Stimulated activated naive CD8-positive, alpha-beta T cell treated with anti-CD3 and anti-CD28 coated beads, Interleukin-15, amount 100 ng/mL, for 72 hours (primary cell): ENCODE measurements around the gene ZW10.
A peak's percentile ranks its signal among the peaks of the same experiment; 100 is the strongest.
"Not testable (repeated sequence)": the region's sequence is repeated elsewhere in the genome, so short reads cannot be mapped to it uniquely, and the experiment has no call there.

Source experiments
- ATAC-seq: fragments of 150-1000 bp; cut with Tn5 transposase; 2 replicates; pipeline ENCODE4 v1.10.0; 2021; ENCODE audit warnings: mild to moderate bottlenecking, moderate library complexity
- DNase-seq, 2 donors: peaks; one replicate each; pipeline ENCODE4 v3.0.0; 2021 to 2022
- H3K27ac Mint-ChIP-seq, 2 donors: one replicate each; pipeline ENCODE4 v1.8.0; 2022; ENCODE audit warnings: mild to moderate bottlenecking in 2 of 2, mixed read lengths in 2 of 2, moderate library complexity in 2 of 2
- H3K27me3 Mint-ChIP-seq: one replicate; pipeline ENCODE4 v1.8.0; 2022; ENCODE audit warnings: mixed read lengths
- H3K4me1 Mint-ChIP-seq: one replicate; pipeline ENCODE4 v1.8.0; 2022; ENCODE audit warnings: mild to moderate bottlenecking, mixed read lengths
- H3K4me3 Mint-ChIP-seq, 2 donors: one replicate each; pipeline ENCODE4 v1.8.0; 2022; ENCODE audit warnings: mild to moderate bottlenecking in 2 of 2, mixed read lengths in 2 of 2, moderate library complexity in 1 of 2
- H3K9me3 Mint-ChIP-seq, 2 donors: one replicate each; pipeline ENCODE4 v1.8.0; 2022; ENCODE audit warnings: mixed read lengths in 2 of 2

Gene ZW10

DNA sequence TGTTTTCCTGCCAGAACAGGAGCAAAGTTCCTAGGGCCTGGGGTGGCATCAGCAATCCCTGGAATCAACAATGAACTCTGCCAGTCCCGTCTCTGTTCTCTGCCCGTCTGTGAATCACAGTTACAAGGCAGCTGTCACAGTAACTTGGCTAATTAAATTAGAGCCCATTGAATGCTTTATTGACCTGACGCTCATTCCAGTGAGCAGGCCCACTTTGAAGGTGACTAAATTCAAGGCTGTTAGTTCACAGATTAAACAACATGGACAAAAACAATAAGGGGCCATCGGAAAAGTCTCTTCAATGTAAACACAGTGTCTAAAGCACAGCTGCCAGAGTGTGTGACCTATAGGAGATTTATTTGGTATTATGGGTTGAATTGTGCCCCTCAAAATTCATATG is 49.7 kb downstream of the ZW10 start:
- no peaks in the 10 kb centered on the region for H3K4me1 Mint-ChIP-seq
- no peak for DNase-seq
- no peak overlapping the region for H3K27ac Mint-ChIP-seq
- no peak overlapping the region for H3K4me3 Mint-ChIP-seq
- ATAC-seq, result no peak
- H3K9me3 Mint-ChIP-seq, result peaks cover 5 to 7% of the 10 kb centered on the region in 2 donors
- H3K27me3 Mint-ChIP-seq, result no peaks in the 10 kb centered on the region

DNA sequence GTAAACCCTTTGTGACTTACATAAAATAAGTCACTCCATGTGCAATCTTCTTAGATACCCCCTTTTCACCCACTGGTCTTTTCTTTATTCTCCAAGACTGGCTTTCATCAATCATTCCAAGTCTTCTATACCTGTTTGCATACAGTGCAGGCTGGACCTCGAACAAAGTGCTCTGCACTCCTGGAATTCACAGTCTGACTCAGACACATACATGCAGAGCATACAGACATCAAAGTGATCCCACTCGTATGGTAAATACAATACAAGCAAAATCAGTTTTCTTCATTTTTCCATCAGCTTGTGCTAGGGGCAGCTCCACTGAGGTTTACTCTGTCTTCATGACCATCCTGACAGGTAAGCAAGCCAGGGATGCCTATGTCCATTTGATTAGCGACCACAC is 50.6 kb downstream of the ZW10 start:
- DNase-seq (no peak), ATAC-seq (no peak)
- H3K4me1 Mint-ChIP-seq, result no peaks in the 10 kb centered on the region
- no peak overlapping the region for H3K4me3 Mint-ChIP-seq
- peaks cover 5 to 7% of the 10 kb centered on the region in 2 donors for H3K9me3 Mint-ChIP-seq
- no peak overlapping the region for H3K27ac Mint-ChIP-seq
- no peaks in the 10 kb centered on the region for H3K27me3 Mint-ChIP-seq

DNA sequence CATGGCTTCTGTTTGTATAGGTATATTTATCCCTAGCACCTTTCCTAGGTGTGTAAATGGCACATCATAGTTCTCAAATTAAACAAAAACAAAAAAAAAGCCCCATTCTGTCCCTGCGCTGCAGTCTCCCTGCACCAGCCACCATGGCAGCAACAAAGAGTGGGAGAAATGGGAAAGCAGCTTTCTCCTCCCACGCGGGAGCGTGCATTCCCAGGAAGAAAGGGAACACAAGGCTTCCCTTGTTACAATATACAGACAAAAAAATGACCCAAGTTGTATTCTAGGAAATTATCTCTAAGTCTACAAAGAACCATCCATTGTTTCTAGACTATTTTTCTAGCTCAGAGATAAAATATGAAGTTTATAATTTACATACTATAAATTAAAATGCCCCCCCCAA is 51.3 kb downstream of the ZW10 start:
- Mint-ChIP-seq H3K4me3 (no peak overlapping the region), H3K27ac (no peak overlapping the region), H3K4me1 (no peaks in the 10 kb centered on the region), H3K9me3 (peaks cover 5 to 7% of the 10 kb centered on the region in 2 donors), H3K27me3 (no peaks in the 10 kb centered on the region)
- ATAC-seq, result no peak
- no peak for DNase-seq

DNA sequence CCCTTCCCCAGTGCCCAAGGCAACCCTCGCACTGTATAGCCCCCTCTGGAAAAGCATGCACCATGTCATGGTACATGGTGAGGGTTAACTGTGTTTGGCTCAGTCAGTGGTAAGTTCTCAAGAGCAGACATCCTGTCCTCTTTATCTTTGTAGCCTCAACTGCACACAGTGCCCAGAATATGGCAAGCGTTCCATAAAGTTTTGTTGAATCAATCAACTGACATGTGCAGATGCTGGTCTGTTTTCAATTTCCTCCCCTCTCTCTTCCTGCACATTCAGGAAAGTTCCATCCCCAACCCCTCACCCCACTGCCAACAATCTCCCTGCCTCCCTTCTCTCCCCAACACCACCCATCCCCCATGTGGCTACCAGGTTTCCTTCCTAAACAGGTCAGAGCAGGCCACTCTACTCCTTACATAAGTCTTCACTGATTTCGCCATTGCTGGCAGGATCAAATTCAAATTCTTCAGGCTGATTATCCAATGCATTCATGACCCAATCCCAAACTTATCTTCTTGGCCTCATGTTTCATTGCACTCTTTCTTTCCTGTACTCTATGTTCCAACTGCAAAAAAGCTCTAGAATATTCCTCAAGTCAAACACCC is 51.9 kb downstream of the ZW10 start:
- Mint-ChIP-seq H3K4me3 (no peak overlapping the region), H3K27me3 (no peaks in the 10 kb centered on the region), H3K4me1 (no peaks in the 10 kb centered on the region), H3K27ac (no peak overlapping the region), H3K9me3 (peaks cover 5 to 7% of the 10 kb centered on the region in 2 donors)
- DNase-seq (no peak), ATAC-seq (no peak)

DNA sequence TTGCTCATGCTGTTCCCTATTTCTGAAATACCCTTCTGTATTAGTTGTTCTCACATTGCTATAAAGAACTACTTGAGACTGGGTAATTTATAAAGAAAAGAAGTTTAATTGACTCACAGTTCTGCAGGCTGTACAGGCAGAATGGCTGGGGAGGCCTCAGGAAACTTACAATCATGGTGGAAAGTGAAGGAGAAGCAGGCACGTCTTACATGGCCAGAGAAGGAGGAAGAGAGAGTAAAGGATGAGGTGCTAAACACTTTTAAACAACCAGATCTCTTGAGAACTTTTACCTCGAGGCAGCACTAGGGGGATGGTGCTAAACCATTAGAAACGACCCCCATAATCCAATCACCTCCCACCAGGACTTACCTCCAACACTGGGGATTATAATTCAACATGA is 53.0 kb downstream of the ZW10 start:
- H3K4me1 Mint-ChIP-seq, DNase-seq, H3K4me3 Mint-ChIP-seq, ATAC-seq, H3K9me3 Mint-ChIP-seq, H3K27ac Mint-ChIP-seq, H3K27me3 Mint-ChIP-seq: not testable (repeated sequence)

DNA sequence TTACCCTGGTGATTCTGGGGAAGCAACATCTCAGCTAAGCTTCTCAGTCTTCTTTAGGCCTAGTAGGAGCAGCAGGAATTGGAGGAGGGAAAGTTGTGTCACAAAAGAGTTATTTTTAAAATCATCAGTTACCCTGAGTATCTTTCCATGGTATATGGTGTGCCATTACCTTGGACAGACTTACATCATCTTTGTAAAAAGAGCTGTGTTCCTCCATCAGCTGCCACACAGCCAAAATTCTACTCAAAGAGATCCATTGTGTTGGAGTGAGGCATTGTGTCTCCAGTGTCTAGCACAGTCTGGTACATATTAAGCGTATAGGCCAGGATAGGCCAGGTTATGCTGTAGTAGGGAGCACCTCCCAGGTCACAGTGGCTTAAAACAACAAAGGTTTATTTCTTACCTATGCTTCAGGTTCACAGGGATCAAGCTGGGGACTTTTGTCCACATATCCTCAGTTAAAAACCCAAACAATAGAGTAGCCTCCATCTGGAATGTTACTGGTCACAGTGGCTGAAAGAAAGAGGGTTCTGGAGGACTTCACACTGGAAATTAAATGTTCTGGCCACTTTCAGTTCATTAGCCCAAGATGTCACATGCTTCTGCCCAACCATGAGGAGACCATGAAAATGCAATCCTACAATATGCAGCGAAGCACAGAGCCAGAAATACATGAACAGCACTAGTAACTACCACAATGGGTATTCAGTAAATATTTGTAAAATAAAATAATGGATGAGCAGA is 57.4 kb downstream of the ZW10 start:
- peak overlapping the region in 1 of 2 donors; percentile 35 for H3K27ac Mint-ChIP-seq
- H3K4me1 Mint-ChIP-seq, result no peaks in the 10 kb centered on the region
- DNase-seq (no peak), ATAC-seq (no peak)
- H3K27me3 Mint-ChIP-seq, result no peaks in the 10 kb centered on the region
- H3K4me3 Mint-ChIP-seq, result no peak overlapping the region
- peaks cover 13 to 30% of the 10 kb centered on the region in 2 donors for H3K9me3 Mint-ChIP-seq

DNA sequence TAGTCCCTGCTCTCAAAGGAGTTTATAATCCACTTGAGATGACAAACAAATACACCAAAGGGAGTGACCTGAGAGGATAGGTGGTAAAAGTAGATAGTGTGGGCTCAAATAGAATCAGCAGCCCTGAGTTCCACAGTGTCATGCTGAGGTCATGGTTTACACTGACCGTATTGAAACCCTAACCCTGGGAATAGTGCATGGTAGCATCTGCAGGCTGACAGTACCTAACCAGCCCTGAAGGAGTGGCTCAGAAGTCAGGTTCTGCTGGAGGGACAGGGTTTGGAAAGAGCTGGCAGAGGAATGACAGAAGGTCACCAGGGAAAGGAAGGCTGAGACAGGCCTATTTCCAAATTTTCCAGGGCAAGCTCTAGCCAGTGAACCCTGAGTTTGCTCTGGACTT is 58.2 kb downstream of the ZW10 start:
- ATAC-seq (no peak), DNase-seq (no peak)
- H3K4me1 Mint-ChIP-seq, result no peaks in the 10 kb centered on the region
- H3K27me3 Mint-ChIP-seq, result no peaks in the 10 kb centered on the region
- H3K9me3 Mint-ChIP-seq, result peaks cover 17 to 30% of the 10 kb centered on the region in 2 donors
- no peak overlapping the region for H3K27ac Mint-ChIP-seq
- no peak overlapping the region for H3K4me3 Mint-ChIP-seq

DNA sequence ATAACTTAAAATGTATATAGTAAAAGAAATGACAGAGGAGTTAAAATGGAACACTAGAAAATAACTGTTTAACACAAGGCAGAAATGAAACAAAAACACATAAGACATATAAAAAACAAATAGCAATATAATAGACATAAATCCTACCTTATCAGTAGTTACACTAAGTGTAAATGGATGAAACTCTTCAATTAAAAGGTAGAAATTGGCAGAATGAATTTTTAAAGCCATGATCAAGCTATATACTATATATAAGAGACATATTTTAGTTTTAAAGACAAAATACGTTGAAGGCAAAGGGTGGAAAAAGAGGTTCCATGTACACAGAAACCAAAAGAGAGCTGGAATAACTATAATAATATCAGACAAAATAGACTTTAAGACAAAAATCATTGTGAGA is 62.5 kb downstream of the ZW10 start:
- no peak for ATAC-seq
- peaks cover 36 to 45% of the 10 kb centered on the region in 2 donors for H3K9me3 Mint-ChIP-seq
- no peak overlapping the region for H3K4me3 Mint-ChIP-seq
- H3K27me3 Mint-ChIP-seq, result no peaks in the 10 kb centered on the region
- H3K27ac Mint-ChIP-seq, result no peak overlapping the region
- no peaks in the 10 kb centered on the region for H3K4me1 Mint-ChIP-seq
- DNase-seq, result no peak

DNA sequence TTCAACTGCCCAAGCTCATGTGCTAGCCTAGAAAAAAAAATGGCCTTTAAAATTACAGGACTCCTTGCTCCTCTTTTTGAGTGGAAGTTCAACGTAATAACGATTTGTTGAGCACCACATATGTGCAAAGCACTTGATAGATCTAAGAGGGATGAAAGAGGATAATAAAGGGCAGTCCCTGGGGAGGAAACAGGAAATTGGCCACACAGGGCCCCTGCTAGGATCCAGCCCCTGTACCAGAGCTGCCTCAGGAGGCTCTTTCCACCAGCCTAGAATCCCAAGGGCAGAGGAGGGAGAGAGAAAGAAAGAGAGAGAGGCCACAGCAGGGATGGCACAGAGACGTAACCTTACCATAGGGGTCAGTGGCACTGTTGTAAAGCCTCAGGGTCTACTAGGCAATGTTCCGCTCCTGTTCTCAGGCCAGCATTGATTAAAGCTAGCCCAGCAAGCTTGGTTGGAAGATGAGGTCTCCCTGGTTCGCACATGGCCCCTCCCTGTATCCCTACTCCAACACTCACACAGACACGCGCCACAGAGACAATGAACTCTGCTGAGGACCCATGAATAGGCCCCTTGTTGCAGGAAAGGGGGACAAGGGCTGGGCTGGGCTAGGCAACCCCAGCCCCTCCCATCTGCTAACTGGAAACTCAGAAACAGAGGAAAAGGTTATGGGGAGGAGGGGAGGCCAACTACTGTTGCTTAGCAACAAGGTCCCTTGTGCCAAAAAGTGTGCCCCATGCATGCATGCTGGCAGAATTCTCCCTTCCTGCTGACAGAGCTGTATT is 67.4 kb downstream of the ZW10 start, which contains the start of gene TMPRSS5:
TSS of gene TMPRSS5 (minus strand) at position 438 of the 785 bp plus-strand sequence. CDS start at position 354, 84 bp downstream.
- no peak for DNase-seq
- peak within 1 kb of the TSS in 1 of 2 donors; percentile 79 for H3K27ac Mint-ChIP-seq

DNA sequence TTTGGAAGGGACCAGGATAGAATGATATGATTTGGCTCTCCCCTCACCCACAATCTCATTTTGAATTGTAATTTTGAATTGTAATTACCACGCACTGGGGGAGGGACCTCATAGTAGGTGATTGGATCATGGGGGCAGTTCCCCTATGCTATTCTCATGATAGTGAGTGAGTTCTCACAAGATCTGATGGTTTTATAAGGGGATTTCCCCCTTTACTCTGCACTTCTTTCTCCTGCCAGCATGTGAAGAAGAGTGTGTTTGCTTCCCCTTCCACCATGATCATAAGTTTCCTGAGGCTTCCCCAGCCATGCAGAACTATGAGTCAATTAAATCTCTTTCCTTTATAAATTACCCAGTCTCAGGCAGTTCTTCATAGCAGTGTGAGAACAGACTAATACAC is 69.9 kb downstream of the ZW10 start:
- H3K4me1 Mint-ChIP-seq, DNase-seq, ATAC-seq, H3K4me3 Mint-ChIP-seq, H3K27ac Mint-ChIP-seq, H3K27me3 Mint-ChIP-seq: not testable (repeated sequence)
- peaks cover 24 to 35% of the 10 kb centered on the region in 2 donors for H3K9me3 Mint-ChIP-seq

More for the DNA sequence above, 67.4 kb downstream of the ZW10 start, which contains the start of gene TMPRSS5:
- Mint-ChIP-seq H3K27me3 (no peaks in the 10 kb centered on the region), H3K9me3 (peaks cover 36 to 44% of the 10 kb centered on the region in 2 donors), H3K4me3 (no peak within 1 kb of the TSS), H3K4me1 (no peaks in the 10 kb centered on the region)
- no peak for ATAC-seq

DNA sequence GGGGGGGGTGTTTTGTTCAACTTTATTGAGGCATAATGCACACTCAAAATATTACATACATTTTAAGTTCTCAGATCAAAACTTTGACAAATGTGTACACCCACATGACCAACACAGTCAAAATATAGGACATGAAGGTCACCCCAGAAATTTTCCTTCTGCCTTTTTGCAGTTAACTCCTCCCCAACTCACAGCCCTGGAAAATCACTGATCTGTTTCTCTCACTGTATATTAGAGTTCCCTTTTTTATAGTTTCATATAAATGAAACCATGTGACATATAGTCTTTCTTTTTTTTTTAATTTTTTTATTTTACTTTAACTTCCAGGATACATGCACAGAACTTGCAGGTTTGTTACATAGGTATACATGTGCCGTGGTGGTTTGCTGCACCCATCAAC is 72.0 kb downstream of the ZW10 start:
- no peak for DNase-seq
- Mint-ChIP-seq H3K27me3 (no peaks in the 10 kb centered on the region), H3K9me3 (peaks cover 13 to 21% of the 10 kb centered on the region in 2 donors), H3K4me1 (no peaks in the 10 kb centered on the region), H3K27ac (no peak overlapping the region), H3K4me3 (no peak overlapping the region)
- no peak for ATAC-seq

DNA sequence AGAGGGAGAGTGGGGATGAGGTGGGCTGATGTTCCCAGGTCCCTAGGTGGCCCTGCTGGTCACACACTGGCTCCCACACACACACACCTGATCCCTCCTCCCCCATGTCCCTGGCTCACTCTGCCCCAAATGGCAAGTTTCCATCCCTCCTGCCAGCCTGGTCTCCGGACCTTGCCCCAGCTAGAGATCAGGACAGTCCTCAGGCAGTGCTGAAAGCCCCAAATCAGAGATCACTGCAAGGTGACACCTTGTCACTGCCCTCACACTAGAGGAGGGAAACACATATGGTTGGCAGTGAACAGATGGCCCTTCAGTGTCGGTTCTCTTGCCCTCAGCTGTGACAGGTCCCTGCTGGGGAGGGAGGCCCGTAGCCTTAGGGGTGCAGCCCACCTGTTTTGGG is 75.0 kb downstream of the ZW10 start:
- DNase-seq (no peak), ATAC-seq (no peak)
- no peaks in the 10 kb centered on the region for H3K4me1 Mint-ChIP-seq
- H3K4me3 Mint-ChIP-seq, result no peak overlapping the region
- H3K27ac Mint-ChIP-seq, result no peak overlapping the region
- H3K9me3 Mint-ChIP-seq, result peaks cover under 1 to 4% of the 10 kb centered on the region in 2 donors
- H3K27me3 Mint-ChIP-seq, result no peaks in the 10 kb centered on the region

DNA sequence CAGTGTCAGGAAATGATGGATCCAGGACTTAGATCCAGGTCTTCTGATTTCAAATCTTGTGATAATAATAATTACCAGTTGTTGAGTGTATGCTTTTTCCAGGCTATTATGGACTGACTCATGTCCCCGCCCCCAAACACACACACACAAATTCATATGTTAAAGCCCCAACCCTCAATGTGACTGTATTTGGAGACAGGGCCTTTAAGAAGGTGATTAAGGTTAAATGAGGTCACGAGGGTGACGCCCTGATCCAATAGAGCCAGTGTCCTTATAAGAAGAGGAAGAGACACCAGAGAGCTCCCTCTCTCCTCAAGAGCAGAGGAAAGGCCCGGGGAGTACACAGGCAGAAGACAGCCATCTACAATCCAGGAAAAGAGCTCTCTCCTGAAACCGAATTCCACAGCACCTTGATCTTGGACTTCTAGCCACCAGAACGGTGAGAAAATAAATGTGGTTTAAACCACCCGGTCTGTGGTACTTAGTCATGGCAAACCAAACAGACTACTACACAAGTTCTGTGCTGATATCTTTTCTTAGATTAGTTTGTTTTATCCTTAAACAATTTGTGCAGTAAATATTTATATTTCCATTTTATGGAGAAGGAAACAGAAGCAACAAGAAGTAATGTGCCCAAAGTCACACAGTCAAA is 75.6 kb downstream of the ZW10 start:
- H3K4me1 Mint-ChIP-seq, result no peaks in the 10 kb centered on the region
- H3K9me3 Mint-ChIP-seq, result no peaks in the 10 kb centered on the region
- H3K27me3 Mint-ChIP-seq, result no peaks in the 10 kb centered on the region
- DNase-seq, result no peak
- no peak overlapping the region for H3K4me3 Mint-ChIP-seq
- no peak for ATAC-seq
- no peak overlapping the region for H3K27ac Mint-ChIP-seq

DNA sequence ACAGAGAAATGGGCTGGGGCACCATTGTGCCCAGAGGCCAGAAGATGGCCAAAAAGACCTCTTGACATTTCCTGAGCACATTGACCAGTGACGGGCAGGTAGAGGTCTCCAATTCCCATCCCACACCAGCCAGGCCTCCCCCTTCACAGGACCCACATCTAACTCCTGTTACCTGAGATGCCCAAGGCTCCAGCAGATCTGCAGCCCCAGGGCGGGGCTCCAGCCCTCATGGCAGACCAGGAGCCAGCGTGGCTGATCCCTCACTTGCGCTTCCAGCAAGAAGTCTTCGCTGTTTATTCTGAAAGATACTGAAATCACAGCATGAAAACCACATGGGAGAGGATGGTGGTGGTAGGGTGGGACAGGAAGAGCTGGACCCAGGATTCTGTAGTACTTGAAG is 76.4 kb downstream of the ZW10 start:
- DNase-seq (no peak), ATAC-seq (no peak)
- Mint-ChIP-seq H3K27me3 (no peaks in the 10 kb centered on the region), H3K4me1 (no peaks in the 10 kb centered on the region), H3K4me3 (no peak overlapping the region), H3K9me3 (no peaks in the 10 kb centered on the region), H3K27ac (no peak overlapping the region)

DNA sequence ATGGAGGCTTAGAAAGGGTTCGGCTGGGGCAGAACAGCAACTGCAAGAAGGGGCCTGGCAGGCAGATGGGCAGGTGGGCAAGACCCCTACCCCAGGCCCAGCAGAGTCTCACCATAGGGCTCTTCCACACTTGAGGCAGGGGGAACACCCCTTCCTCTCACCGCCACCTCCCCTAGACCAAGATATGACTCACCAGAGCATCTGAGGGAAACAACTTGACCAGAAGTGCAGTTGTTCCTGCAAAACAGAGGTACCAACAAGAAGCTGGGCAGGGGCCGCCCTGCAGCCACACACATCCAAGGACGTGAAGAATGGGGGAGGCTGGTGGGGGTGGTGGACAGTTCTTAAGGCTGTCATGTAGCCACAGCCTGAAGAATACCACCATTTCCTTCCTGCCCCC is 78.3 kb downstream of the ZW10 start:
- no peak overlapping the region for H3K4me3 Mint-ChIP-seq
- no peaks in the 10 kb centered on the region for H3K9me3 Mint-ChIP-seq
- peak overlapping the region in 1 of 2 donors; percentile 73 for H3K27ac Mint-ChIP-seq
- DNase-seq (no peak), ATAC-seq (peak; percentile 13)
- H3K27me3 Mint-ChIP-seq, result no peaks in the 10 kb centered on the region
- H3K4me1 Mint-ChIP-seq, result no peaks in the 10 kb centered on the region
